HT1080 (cell line): ENCODE measurements around the gene SCN2B. TPM values are rescaled to one million over a fixed set of nuclear protein-coding genes. Genes with fewer than 3 reads are reported as not detected.

ENCODE experiments used
- DNase-seq: peaks from one replicate; pipeline ENCODE4 v3.0.0-alpha.2; 2015; ENCODE audit warnings: low read depth
- polyA plus RNA-seq, 2 experiments: library from polyadenylated mRNA; depleted of rRNA; stranded (reverse); fragments of >200 nt; gene quantifications; 2 replicates each; pipeline ENCODE4 v1.2.3, GENCODE V29; 2015
- total RNA-seq: library from RNA; depleted of rRNA; stranded (reverse); fragments of >200 nt; shearing (Covaris generic); gene quantifications from 2 replicates; pipeline ENCODE4 v1.2.3, GENCODE V29; 2014; rRNA removed

The SCN2B gene, protein sequence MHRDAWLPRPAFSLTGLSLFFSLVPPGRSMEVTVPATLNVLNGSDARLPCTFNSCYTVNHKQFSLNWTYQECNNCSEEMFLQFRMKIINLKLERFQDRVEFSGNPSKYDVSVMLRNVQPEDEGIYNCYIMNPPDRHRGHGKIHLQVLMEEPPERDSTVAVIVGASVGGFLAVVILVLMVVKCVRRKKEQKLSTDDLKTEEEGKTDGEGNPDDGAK
- total RNA-seq = 0.03 TPM in 1 of 2 replicates, not detected in the other
- polyA plus RNA-seq (2015; cell fraction: cytosol; rRNA removed) = 0.02 TPM in 1 of 2 replicates, not detected in the other
- not detected in 2 replicates for polyA plus RNA-seq (2015; cell fraction: nucleus; rRNA removed)

DNA sequence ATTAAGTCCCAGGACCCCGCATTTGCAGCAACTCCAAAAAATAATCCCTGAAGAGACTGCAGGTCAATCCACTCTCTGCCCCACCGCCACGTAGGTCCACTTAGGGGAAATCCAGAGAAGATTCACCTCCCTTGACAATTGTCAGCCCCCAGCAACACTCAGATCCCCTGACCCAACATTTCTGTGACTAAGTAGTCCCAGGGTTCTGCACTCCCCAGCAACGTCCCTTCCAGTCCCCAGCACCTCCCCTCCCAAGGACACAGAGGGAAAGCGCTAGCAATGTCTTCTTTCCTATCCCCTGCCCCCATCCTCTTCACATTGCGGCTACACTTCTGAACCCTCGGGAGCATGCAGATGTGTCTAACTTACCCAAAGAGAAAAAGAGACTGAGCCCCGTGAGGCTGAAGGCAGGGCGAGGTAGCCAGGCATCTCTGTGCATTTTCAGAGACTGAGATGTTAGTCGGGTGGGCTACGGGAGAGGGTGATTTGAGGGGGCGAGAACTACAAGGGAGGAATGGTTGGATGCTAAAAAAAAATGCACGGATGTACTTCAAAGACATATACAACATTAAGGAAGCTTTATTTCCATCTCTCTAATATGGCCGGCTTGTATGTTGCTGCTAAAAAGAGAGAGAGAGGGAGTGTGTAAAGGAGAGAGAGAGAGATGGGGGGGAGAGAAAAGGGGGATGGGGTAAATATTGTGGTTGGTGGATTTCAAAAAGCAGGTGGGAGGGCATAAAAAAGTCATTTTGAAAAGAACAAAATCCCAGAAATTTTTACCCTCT lies at the start of gene SCN2B:
Gene SCN2B, minus strand, starts transcription at position 647 of the 785 bp plus-strand sequence. Its CDS starts 208 bp downstream, at position 439.
- DNase-seq = no peak

DNA sequence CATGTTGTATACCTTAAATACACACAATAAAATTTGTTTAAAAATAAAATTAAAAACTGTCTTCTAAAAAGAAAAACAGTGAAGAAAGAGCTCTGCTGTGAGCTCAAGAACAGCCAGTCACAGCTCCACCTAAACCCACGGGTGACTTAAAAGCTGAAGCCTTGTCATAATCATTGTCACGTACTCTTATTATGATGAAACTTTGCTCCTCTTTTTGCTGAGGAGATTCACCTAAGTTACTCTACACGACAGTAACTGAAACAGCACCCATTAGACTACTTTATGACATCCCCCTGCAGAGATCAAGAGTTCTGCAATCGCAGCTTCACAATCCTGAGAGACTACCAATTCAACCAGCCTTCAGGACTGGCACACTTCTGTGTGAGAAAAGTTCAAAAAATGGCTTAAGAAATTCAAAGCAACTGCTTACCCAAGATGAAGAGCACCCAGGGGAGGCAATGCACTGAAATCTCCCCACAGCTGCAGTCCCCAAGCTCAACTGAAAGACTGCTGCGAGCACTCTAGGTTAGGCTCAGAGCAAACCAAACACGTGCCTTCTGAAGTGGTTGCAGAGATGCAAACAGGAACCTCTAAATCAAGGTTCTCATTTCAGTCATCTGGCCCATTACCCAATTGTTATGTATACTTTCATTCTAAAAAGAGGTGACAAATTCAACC lies 48.2 kb upstream of the SCN2B start, which contains the start of gene JAML:
Gene JAML, minus strand, starts transcription at position 501 of the 678 bp plus-strand sequence. CDS start 10,145 bp downstream, outside the sequence.
- no peak for DNase-seq

DNA sequence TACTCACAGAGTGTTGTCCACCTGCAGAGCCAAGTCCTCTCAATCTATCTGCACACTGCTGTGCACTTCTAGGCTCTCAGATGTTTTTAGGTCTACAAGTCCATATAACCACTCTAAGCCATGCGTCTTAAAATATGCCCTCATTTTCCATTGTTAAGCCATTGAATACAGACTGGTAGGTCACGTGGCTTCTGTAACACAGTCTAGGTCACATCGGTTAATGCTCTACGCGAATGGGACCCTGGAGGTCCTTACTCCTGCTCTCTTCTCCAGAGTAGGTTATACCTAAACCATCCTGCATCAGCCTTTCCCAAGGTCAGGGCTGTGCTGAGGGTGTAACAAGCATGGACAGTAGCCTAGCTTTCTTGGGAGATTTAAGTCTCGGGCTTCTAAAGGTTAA lies 47.6 kb upstream of the SCN2B start:
- no peak for DNase-seq

DNA sequence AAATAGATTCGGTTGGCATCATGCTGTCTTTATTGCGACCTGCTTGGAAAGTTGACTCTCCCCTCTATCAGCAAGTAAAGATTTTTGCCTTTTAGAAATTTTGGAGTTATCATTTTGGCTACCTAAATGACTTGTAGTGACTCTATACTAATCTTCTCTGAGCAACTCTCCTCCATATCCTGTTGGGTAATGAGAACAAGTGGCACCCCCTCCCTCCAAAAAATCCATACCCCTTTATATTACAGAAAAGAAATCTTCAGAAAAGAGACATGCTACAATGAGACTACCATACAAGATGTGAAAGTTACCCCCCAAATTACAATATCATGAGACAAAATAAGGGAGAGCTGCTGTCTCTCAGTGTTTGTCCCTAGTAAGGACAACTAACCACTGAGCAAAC lies 47.1 kb upstream of the SCN2B start:
- no peak for DNase-seq

DNA sequence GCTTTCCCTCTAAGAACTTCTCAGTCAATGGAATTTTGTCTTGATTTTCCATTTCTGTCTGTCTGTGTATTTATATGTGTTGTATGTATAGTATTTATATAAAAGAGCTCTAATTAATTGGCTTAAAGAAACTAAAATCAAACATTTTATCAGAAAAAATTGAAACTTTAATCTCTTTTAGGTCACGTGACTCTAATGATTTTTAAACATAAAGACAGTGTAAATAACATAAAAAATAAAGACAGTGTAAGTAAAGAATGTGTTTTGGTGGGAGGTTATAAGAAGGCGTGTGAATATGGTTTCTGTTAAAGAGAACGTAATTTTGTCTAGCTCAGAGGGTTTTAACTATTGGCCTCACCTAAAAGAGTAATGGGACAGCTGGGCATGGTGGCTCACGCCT lies 46.0 kb upstream of the SCN2B start:
- DNase-seq = no peak

DNA sequence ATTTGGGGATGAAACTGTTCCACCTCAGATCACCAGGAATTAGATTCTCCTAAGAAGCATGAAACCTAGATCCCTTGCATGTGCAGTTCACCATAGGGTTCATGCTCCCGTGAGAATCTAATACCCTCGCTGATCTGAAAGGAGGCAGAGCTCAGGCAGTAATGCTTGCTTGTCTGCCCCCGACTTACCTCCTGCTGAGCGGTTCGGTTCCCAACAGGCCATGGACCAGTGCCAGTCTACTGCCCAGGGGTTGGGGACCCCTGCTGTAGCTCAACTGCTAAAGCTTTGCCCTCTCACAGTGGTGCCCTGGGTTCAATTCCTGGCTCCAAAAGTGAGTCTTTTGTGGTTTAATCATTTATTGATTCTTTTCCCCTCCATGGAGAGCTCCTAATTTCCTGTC lies 45.0 kb upstream of the SCN2B start:
- no peak for DNase-seq

DNA sequence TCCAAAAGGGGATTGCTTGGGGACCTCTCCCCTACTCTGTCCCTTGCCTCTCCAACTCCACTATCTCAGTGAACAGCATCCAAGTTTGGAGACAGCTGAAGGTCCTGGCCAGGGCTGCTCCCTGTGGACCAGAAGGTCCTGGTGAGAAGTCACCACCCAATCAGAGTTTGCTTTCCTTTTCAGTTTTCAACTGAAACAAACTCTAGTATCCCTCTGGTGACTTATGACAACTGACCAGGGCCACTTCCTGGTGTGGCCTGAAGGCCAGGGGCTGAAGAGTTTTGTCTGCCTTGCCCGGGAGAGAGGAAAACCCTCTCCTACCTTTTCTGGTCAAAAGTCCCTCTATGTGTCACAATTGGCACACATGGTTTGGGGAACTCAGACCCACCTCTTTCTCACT lies 43.3 kb upstream of the SCN2B start:
- no peak for DNase-seq

DNA sequence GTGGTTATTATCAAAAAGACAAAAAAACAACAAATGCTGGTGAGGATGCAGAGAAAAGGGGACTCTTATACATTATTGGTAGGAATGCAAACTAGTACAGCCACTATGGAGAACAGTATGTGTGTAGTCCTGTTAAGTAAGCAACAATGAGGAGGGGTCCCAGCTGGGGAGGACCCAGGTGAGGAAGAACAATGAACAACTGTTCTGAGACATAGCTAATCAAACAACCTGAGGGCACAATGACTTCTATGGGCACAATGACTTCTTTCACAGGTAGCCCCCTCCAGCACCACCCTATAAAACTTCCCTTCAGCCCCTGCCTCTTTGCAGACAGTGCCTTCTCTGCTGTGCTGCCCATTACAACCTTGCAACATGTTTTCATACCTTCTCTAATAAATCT lies 42.8 kb upstream of the SCN2B start:
- no peak for DNase-seq

DNA sequence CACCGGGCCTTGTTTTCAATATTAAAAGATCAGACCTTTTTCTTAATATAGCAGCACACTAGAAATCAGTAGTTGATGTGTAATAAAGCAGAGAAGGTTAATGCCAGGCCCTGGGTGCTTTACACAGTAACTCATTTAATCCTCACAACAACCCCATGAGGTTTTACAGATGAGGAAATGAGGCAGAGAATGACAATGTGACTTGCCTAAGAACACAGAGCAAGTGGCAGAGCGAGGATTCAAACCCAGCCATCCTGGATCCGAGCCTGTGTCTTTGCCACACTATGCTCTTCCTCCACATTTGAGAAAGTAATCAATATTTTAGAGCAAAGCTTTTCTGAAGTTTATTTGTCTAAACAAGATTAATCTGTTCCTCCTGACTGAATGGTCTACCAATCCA lies 41.1 kb upstream of the SCN2B start:
- no peak for DNase-seq

DNA sequence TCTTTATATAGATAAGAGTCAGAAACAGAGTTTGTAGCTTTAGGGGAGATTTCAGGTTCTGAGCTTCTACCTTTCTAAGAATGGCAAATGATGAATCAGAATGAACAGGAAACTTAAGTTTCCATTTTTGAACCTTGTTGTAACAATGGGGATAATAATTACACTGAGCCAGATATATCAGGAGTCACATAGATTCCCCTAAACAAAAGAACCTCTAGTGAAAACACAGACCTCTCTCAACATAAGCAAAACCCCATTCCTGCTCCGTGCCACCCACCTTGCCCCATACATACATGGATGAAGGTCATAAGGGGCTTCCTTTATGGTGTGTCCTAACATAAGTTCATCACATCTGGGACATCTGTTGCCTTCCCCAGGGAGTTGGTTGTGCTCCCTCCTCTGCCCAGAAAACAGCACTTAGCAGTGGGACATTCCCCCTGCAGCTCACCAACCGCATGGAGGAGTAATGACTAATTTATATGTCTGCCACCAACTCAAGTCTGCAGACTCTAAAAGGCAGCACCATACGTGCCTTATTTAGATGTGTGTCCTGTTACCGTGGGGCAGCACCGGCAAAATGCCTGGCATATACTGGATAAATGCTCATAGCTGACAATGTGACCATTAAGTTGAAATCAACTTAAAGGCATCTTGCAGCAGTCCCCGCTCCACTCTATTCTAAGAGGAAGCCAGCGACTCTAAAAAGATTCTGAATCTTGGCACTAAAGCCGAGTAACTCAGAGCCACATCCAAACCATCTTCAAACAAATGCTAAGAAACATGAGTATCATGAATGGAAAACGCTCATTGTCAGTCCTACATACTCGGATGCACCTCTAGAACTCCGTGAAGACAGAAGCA lies 40.4 kb upstream of the SCN2B start:
- DNase-seq = no peak

DNA sequence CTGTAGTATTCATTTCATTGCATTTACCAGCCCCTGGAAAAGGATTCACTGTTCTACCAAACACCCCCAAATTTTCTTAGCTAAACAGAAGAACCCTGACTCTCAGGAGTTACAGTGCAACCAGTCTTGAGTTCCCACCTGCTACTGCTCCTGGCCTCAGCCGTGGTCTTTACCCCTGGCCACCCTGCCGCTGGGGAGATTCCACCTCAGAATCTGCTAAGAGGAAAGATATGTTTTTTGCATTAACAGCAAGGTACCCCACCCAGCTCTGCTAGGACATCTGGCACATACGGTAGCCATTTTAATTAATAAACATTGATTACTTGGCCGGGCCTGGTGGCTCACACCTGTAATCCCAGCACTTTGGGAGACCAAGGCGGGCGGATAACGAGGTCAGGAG lies 39.3 kb upstream of the SCN2B start:
- DNase-seq = no peak

DNA sequence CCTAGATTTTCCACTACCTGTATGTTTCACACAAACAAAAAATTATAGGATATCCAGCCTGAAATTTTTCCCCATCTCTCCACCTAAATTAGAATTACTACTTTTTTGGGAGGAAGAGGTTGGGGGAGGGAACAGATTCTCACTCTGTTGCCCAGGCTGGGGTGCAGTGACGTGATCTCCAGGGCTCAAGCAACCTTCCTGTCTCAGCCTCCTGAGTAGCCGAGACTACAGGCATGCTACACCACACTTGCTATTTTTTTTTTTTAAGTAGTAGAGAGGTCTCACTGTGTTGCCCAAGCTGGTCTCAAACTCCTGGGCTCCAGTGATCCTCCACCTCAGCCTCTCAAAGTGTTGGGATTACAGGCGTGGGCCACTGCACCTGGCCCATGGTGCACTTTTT lies 38.8 kb upstream of the SCN2B start:
- DNase-seq = no peak

DNA sequence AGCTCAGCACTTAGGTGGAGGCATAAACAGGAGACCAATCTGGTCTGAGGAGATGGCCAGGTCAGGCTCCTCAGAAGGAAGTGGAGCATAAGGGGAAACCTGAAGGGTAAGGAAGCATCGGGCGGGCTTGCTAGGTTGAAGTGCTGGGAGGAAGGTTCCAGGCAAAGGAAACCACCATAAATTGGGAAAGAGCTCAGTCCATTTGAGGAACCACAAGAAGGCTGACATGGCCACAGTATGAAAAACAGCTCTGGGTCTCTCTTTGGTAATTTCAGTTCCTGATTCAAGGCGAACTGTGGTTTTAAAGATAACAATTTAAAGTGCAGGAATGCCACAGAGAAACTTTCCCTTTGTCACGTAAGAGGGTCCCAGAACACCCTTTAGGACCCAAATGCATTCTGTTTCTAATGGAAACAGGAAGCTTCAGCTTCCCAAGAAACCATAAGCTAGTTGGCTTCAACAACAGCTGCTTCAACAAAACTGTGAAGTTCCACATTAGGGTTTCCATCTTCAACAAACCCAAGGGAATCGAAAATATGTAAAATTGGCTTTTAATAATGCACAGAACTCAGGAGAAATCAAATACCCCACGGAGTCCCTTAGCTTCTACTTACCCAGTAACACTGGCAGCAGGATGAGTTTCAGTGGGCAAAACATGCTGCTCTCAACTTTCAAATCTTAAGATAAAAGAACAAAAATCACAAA lies 37.9 kb upstream of the SCN2B start:
- no peak for DNase-seq

DNA sequence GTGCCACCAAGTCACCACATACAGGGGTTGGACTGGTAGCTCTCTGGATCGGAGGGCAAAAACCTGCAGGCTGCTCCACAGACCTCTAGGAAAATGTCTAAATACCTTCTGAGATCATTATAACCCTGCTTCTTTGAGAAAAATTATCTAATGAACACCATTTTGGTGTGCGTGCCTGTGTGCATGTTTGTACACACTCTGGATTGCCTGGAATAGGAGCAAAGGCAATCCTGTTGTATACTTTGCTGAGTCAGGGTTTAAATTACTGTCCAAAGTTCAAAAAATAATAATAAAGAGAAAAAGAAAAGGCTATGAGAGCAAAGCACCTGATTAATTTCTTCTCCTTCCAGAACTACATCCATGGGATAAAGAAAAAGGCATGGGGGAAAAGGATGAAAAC lies 37.3 kb upstream of the SCN2B start:
- no peak for DNase-seq

DNA sequence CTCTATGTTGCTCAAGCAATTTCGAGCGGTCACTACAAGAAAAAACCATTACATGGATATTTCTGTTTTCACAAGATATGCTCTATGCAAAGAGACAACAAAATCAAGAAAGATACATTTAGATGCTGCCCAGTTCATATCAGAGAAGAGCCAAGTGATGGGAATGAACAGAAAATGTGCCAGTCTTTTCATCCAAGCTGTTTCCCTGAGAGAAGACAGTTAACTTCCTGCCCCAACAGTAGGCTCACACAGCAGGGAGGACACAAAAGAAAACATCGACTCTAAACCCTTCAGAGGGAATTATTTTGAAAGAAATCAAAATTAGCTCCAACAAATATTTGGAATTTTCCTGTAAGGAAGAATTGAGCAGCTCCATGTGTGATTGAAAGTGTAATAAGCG lies 36.8 kb upstream of the SCN2B start:
- no peak for DNase-seq

DNA sequence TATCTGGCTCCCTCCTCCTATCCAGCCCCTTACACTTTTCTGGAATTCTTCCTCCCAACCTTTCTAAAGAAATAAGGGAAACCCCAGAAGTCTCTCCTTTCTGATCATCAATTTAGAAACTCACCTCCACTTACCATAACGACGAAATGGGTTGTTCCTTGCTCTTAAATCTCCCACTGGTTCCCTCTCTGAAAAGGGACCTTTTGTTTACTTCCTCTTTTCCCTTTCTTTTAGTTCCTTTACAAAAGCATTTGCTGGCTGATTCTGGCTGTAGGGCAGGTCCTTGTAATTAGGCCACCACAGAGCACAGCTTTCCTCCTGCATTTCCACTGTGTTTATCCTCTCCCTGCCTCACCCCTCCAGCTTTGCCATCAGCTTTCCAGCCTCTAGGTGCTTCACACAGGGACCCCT lies 36.3 kb upstream of the SCN2B start:
- no peak for DNase-seq

DNA sequence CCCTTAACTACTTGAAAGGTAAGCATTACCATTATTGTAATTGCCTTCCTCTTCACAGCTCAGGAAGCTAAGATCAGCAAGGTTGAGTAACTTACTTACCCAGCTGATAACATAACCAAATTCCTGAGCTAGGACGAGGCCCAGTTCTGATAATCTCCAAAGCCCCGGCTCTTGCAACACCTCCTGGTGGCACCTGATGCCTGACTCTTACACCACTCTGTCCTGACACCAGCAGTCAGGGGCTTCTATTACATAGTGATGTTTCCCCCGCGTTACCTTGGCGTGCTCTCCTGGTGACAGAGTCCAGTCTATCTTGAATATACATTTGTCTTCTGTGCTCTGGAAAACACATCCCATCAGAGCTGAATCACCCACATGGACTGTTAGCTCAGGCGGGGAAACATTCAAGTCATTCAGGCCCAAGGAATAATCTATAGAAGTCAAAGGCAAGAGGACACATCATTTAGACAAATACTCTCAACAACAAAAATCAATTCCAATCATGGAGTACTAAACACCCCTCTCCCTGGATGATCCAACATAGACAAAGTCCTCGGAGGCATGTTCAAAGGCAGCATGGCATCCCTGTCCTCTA lies 35.8 kb upstream of the SCN2B start:
- DNase-seq = no peak

DNA sequence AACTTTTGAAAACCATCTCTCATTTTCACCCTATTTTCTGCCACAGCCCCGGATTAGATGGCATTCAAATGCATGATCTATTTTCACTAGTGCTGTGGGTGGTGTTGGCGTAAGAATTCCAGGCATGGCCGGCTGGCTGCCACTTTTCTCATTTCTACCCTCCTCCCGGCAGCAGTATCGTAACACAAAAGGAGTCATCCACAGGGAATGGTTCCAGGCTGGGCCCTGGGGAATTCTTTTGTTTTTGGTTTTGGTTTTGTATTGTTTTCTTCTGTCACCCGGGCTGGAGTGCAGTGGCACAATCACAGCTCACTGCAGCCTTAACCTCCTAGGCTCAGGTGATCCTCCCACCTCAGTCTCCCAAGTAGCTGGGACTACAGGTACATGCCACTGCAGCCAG lies 34.6 kb upstream of the SCN2B start:
- DNase-seq = no peak

DNA sequence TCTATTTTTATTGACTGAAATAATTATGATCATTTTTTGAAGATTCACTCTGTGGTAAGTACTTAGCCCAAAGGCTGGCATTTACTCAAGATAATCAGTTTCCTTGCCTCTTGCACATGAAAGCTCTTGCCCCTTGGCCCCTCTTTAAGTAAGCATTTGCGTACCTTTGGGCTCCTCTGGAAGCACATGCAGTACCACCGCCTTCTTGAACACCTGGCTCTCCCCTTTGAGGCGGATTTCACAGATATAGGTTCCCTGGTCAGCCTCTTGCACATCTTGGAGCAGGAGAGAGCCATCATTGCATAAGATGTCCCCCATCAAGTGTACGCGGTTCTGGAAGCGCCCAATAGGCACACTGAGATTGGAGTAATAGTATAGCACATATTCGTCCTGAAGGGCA lies 33.9 kb upstream of the SCN2B start:
- DNase-seq = no peak

DNA sequence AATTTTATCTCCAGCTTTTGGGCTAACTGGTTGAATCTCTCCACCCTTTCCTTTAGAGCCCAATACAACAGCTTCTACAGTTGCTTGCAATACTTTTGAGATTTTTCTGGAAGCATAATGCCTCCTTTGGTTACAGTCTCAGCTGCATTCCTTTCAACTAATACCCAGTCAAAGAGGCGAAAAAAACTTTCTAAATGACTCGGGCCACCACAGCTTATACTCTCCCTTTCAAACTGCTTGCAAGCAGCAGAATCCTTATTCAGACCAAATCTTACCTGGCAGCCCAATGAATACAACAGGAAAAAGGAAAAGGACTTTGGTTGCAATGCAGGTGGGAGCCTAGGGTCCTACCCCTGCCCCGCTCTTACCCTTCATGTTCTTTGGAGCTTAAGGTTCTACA lies 32.6 kb upstream of the SCN2B start:
- DNase-seq = no peak
